GM18502 (cell line): ENCODE measurements around the gene EP400.
A peak's percentile ranks its signal among the peaks of the same experiment; 100 is the strongest.
"Not testable (repeated sequence)": the region's sequence is repeated elsewhere in the genome, so short reads cannot be mapped to it uniquely, and the experiment has no call there.

ENCODE experiments used
- ATAC-seq: cut with Tn5 transposase; IDR thresholded peaks from one replicate; pipeline ENCODE4 v1.9.1; 2021; ENCODE audit warnings: mild to moderate bottlenecking; ENCODE audit not compliant: unreplicated experiment, poor library complexity

Gene EP400

GRCh38 chr12:131948166-131948712, 1.5 kb upstream of the EP400 start:
- no peak for ATAC-seq

- not testable (repeated sequence) for ATAC-seq
Observed at GRCh38 chr12:131948713-131949430, 870 bp upstream of the EP400 start.

GRCh38 chr12:131950182-131950913, 606 bp downstream of the EP400 start:
- ATAC-seq, result peak; percentile 38

- ATAC-seq, result not testable (repeated sequence)
Observed at GRCh38 chr12:131953810-131954209, 4.1 kb downstream of the EP400 start.

GRCh38 chr12:131954460-131954859, 4.7 kb downstream of the EP400 start:
- not testable (repeated sequence) for ATAC-seq

GRCh38 chr12:131959116-131959515, 9.4 kb downstream of the EP400 start:
- no peak for ATAC-seq

- ATAC-seq, result no peak
Observed at GRCh38 chr12:131959641-131960589, 10.2 kb downstream of the EP400 start.

- not testable (repeated sequence) for ATAC-seq
Observed at GRCh38 chr12:131960590-131961325, 11.0 kb downstream of the EP400 start.

GRCh38 chr12:131961328-131961727, 11.6 kb downstream of the EP400 start:
- not testable (repeated sequence) for ATAC-seq

- ATAC-seq, result no peak
Observed at GRCh38 chr12:131962069-131962468, 12.3 kb downstream of the EP400 start.

- ATAC-seq, result no peak
Observed at GRCh38 chr12:131963381-131963780, 13.6 kb downstream of the EP400 start.

- ATAC-seq, result no peak
Observed at GRCh38 chr12:131965073-131965472, 15.3 kb downstream of the EP400 start.

- ATAC-seq, result no peak
Observed at GRCh38 chr12:131971226-131971625, 21.5 kb downstream of the EP400 start.

GRCh38 chr12:131975228-131975627, 25.5 kb downstream of the EP400 start:
- ATAC-seq, result no peak

- no peak for ATAC-seq
Observed at GRCh38 chr12:131979606-131980005, 29.9 kb downstream of the EP400 start.

GRCh38 chr12:131980263-131980662, 30.5 kb downstream of the EP400 start:
- ATAC-seq, result no peak

- no peak for ATAC-seq
Observed at GRCh38 chr12:131981388-131981787, 31.6 kb downstream of the EP400 start.

- no peak for ATAC-seq
Observed at GRCh38 chr12:131982041-131982440, 32.3 kb downstream of the EP400 start.

GRCh38 chr12:131983026-131983425, 33.3 kb downstream of the EP400 start:
- ATAC-seq, result no peak

- no peak for ATAC-seq
Observed at GRCh38 chr12:131983554-131983953, 33.8 kb downstream of the EP400 start.
